Kidney epithelial cell (primary cell): Measurements from ENCODE around the gene PARK7. TPM values are rescaled to one million over a fixed set of nuclear protein-coding genes. Genes with fewer than 3 reads are reported as not detected.
A peak's percentile ranks its signal among the peaks of the same experiment; 100 is the strongest.

Source experiments
- DNase-seq: peaks from one replicate; pipeline ENCODE4 v3.0.0-alpha.2; 2010; ENCODE audit warnings: low read depth
- H3K27me3 ChIP-seq: 2 replicates; pipeline ENCODE4 v1.6.0; 2011; ENCODE audit warnings: low read length; ENCODE audit not compliant: control insufficient read depth, insufficient read depth
- H3K36me3 ChIP-seq: 2 replicates; pipeline ENCODE4 v1.5.1; 2011; ENCODE audit warnings: low read length; ENCODE audit not compliant: control insufficient read depth, insufficient read depth
- H3K4me3 ChIP-seq: 2 replicates; pipeline ENCODE4 v1.5.1; 2011; ENCODE audit warnings: low read depth, mild to moderate bottlenecking, control low read depth, low read length
- total RNA-seq: library from RNA; depleted of rRNA; stranded (reverse); fragments of >200 nt; gene quantifications from 2 replicates; pipeline ENCODE4 v1.2.3, GENCODE V29; 2015
- TF ChIP-seq, protein P1 (sequence below): IDR thresholded peaks from 2 replicates; pipeline ENCODE4 v1.5.1; 2011; ENCODE audit warnings: mild to moderate bottlenecking, moderate library complexity, low read length, control low read depth, inconsistent platforms; ENCODE audit not compliant: insufficient read depth, poor library complexity, severe bottlenecking

The PARK7 gene
- total RNA-seq, 1 donor from 2014 or later, result 228 TPM

DNA sequence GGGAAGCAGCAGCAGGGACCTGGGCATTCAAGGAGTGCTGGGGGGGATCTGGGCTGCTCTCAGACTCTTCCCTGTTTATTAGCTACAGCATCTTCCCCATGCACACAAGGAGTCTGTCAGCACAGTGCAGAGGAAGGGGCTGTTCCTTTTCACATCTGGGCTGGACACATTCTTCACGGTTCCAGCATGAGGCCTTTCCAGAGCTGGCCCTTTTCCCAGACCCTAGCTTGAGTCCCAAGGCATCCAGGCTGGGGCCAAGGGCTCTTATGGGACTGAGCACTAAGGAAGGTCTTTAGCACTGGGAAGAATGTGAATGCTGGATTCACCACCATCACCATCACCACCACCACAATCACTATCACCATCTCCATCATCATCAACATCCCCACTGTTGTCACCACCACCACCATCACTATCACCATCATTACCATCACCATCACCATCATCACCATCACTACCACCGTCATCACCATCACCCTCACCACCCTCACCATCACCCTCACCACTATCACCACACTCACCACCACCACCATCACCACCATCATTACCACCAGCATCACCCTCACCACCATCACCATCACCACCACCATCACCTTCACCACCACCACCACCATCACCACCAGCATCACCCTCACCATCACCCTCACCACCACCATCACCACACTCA lies 28.4 kb downstream of the PARK7 start:
- H3K4me3 ChIP-seq, result no peak overlapping the region
- H3K36me3 ChIP-seq, result no peaks in the 10 kb centered on the region
- TF ChIP-seq, protein P1, sequence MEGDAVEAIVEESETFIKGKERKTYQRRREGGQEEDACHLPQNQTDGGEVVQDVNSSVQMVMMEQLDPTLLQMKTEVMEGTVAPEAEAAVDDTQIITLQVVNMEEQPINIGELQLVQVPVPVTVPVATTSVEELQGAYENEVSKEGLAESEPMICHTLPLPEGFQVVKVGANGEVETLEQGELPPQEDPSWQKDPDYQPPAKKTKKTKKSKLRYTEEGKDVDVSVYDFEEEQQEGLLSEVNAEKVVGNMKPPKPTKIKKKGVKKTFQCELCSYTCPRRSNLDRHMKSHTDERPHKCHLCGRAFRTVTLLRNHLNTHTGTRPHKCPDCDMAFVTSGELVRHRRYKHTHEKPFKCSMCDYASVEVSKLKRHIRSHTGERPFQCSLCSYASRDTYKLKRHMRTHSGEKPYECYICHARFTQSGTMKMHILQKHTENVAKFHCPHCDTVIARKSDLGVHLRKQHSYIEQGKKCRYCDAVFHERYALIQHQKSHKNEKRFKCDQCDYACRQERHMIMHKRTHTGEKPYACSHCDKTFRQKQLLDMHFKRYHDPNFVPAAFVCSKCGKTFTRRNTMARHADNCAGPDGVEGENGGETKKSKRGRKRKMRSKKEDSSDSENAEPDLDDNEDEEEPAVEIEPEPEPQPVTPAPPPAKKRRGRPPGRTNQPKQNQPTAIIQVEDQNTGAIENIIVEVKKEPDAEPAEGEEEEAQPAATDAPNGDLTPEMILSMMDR, result no peak
- no peaks in the 10 kb centered on the region for H3K27me3 ChIP-seq
- DNase-seq, result no peak

DNA sequence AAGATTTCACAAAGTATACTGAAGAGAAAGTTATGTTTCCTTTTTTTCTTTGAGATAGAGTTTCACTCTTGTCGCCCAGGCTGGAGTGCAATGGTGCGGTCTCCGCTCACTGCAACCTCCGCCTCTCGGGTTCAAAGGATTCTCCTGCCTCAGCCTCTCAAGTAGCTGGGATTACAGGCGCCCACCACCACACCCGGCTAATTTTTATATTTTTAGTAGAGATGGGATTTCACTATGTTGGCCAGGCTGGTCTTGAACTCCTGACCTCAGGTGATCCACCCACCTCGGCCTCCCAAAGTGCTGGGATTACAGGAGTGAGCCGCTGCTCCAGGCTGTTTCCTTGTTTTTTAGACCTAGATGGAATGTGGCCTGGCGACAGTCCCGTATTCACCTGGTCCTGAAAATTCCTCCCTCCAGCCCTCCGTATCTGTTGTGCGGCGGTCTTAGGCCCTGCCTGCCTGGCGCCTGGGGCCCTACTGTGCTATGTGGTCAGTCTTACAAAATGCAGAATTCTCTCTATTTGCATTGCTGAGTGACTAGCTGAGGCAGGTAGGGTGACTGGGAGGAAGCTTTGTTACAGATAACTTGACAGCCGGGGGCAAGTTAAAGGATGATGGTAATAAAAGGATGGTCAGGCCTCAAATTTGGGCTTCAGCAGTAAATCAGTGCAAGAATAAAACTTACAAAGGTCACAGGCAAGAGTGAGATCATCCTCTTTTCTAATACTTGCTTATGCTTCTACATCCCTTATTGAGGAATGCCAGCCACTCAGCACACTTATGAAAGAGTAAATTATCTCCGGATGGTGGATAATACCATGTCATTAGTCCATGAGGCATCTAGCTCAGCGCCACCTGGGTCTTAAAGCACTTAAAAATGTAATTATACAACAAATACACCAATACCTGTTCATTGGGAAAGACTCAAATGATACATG lies 30.3 kb downstream of the PARK7 start:
- DNase-seq, result no peak
- TF ChIP-seq, protein P1, result no peak
- Histone ChIP-seq H3K4me3 (no peak overlapping the region), H3K36me3 (no peaks in the 10 kb centered on the region), H3K27me3 (no peaks in the 10 kb centered on the region)

DNA sequence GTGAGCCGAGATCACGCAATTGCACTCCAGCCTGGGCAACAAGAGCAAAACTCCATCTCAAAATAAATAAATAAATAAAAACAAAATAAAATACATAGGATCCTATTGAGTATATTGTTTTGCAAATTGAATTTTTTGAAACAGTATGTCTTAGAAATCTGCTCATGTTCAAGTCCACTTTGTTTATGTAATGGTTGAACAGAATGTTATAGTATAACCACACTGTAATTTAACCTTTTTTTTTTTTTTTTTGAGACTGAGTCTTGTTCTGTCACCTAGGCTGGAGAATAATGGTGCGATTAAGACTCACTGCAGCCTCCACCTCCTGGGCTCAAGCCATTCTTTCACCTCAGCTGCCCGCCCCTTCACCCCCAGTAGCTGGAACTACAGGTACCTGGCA lies 31.4 kb downstream of the PARK7 start:
- DNase-seq, result no peak
- H3K36me3 ChIP-seq, result no peaks in the 10 kb centered on the region
- no peaks in the 10 kb centered on the region for H3K27me3 ChIP-seq
- no peak overlapping the region for H3K4me3 ChIP-seq
- TF ChIP-seq, protein P1, result no peak

DNA sequence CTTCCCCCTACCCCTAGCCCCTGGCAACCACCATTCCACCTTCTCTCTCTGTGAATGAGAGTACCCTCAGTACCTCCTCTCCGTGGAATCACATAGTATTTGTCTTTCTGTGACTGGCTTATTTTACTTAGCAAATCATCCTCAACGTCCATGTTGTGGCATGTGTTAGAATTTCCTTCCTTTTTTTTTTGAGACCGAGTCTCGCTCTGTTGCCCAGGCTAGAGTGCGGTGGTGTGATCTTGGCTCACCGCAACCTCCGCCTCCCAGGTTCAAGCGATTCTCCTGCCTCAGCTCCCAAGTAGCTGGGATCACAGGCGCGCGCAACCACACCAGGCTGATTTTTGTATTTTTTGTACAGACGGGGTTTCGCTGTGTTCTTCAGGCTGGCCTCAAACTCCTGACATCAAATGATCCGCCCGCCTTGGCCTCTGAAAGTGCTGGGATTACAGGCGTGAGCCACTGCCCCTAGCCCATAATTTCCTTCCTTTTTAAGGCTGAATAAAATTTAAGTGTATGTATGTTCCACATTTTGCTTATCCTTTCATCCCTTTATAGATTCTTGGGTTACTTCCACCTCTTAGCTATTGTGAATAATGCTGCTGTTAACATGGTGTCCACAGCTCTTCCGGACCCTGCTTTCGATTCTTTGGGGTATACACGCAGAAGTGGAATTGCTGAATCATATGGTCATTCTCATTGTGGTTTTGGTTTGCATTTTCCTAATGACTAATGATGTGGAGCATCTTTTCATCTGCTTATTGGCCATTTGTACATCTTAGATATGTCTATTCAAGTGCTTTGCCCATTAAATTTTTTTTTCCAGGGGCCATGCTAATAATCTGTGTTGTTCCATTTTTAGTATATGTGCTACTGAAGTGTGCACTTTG lies 32.3 kb downstream of the PARK7 start:
- peak; percentile 32 for DNase-seq
- no peak overlapping the region for H3K4me3 ChIP-seq
- TF ChIP-seq, protein P1, result no peak
- no peaks in the 10 kb centered on the region for H3K36me3 ChIP-seq
- no peaks in the 10 kb centered on the region for H3K27me3 ChIP-seq

DNA sequence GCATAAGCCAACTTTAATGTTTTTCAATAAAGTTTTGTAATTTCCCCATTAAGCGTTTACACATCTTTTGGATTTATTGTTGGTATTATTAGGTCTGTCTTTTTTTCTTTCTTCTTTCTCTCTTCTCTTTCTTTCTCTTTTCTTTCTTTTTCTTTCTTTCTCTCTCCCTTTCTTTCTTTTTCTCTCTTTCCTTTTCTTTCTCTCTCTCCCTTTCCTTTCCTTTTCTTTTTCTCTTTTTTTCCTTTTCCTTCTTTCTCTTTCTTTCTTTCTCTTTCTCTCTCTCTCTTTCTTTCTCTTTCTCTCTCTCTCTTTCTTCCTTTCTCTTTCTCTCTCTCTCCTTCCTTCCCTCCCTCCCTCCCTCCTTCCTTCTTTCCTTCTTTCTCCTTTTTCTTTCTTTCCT lies 33.3 kb downstream of the PARK7 start:
- H3K4me3 ChIP-seq, result no peak overlapping the region
- TF ChIP-seq, protein P1, result no peak
- no peaks in the 10 kb centered on the region for H3K27me3 ChIP-seq
- DNase-seq, result no peak
- H3K36me3 ChIP-seq, result no peaks in the 10 kb centered on the region
